HS-27A (cell line): ENCODE results near the gene SMIM41.

Source experiments
- DNase-seq: peaks from one replicate; pipeline ENCODE4 v3.0.0-alpha.2; 2012; ENCODE audit warnings: low read depth, missing footprints

The SMIM41 gene

DNA sequence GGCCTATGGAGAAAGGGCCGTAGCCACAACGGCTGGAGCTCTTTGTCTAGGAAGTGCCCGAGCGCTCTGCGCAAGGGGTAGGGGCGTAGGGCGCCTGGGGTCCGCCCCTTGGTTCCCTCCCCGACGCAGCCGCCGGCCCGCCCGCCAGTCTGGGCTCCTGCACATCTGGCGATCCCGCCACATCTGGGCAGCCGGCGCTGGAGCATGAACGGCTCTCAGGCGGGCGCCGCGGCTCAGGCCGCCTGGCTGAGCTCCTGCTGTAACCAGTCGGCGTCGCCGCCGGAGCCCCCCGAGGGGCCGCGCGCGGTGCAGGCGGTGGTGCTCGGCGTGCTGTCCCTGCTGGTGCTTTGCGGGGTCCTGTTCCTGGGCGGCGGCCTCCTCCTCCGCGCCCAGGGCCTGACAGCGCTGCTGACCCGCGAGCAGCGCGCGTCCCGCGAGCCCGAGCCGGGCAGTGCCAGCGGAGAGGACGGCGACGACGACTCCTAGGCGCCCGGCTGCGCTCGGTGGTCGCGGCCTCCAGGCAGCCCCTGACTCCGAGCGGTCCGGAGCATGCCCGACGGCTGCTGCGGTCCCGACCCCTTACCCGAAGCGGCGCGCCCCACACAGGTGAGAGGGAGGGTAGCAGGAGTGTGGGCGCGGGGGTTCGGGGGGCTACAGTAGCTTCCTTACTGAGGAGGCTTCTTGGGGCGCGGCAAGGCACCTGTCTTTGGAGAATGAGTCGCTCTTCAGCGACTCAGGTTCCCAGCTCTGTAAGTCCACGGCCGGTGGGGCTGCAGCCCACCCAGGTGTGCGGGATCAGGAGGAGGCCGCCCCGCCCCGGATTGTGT lies at the start of gene SMIM41:
Gene SMIM41 (plus strand): TSS at position 129 of the 827 bp plus-strand sequence. CDS start 76 bp downstream, at position 205.
- DNase-seq: no peak

DNA sequence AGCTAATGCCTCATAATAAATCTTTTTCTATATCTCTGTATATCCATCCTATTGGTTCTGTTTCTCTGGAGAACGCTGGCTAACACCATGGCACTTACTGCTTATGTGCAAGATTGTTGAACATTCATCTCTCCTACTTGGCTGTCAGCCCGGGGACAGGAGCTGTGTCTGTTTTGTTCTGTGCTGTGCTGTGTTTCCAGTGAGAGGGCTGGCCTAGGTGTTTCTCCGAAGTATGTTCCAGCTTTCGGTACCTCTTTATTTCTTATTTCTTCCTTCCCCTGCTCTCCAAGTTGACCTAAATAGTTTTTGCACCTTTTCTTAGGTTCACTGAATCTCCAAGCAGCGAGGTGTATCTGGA lies 47.1 kb upstream of the SMIM41 start:
- DNase-seq: no peak

- DNase-seq: peak; percentile 72
Observed at GRCh38 chr12:52032804-52033445, 46.6 kb upstream of the SMIM41 start.

- no peak for DNase-seq
Observed at GRCh38 chr12:52033446-52034140, 45.9 kb upstream of the SMIM41 start.

DNA sequence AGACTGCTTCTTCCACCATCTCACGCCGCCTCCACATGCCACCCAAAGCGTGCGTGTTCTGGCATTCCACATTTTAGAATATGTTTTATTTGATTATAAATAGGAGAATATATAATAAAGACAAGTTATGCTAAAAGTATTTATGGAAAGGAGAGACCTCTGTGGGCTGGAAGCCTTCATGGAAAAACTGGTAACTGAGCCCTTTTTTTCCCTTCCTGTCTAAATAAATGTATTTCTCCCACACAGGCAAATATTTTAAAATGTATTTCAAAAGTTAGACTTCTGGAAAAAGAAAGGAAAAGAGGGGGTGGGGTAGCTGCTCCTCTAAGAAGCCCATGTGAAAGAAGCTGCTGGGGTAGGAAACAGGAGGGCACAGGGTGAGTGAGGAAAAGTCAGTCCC lies 44.3 kb upstream of the SMIM41 start:
- DNase-seq: no peak

GRCh38 chr12:52035926-52036325 lies 43.6 kb upstream of the SMIM41 start:
- DNase-seq: no peak

GRCh38 chr12:52036587-52037171 lies 42.8 kb upstream of the SMIM41 start:
- DNase-seq: no peak

DNA sequence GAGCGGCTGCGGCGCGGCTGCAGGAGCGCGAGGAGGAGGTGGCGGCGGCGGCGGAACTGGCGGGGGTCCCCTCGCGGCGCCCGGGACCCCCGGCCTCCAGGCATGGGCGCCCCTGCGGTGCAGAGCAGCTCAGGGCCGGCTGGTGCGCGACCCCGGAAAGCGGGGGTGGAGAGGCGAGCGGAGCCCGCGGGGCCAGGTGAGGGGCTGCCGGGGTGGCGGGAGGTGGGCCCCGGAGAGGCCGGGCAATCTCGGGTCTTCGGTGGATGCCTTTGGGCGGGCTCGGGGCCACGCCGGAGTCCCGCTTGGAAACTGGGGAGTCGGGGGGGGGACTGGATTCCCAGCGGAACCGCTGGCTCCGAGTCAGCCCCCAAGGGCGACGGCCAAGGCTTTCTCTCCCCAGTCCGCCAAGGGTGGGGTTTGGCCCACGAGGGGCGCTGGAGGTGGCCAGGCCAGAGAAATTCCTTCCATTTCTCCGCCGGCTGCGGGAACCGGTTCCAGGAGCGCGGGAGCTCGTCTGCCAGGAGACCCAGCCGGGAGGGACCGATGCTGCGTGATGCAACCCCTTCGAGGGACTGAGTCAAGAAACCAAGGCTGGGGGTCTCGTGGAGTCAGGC lies 42.1 kb upstream of the SMIM41 start:
- DNase-seq: no peak

DNA sequence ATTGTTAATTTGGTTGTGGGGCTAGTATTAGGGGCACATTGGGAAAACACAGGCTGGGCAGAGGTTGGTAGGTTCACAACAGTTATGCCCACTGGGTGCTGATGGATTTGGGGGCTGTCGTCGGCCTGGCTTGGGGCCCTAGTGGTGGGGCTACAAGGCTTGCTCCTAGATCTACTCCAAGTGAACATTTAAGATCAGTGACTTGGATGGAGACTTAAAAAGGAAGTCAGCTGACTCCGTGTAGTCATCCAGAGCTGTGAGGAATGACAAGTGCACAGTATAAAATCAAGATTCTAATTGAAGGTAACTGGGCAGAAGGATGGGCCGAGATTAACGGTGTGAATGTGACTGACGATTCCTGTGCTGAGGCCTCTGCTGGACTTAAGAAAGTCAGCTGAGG lies 41.1 kb upstream of the SMIM41 start:
- DNase-seq: no peak

DNA sequence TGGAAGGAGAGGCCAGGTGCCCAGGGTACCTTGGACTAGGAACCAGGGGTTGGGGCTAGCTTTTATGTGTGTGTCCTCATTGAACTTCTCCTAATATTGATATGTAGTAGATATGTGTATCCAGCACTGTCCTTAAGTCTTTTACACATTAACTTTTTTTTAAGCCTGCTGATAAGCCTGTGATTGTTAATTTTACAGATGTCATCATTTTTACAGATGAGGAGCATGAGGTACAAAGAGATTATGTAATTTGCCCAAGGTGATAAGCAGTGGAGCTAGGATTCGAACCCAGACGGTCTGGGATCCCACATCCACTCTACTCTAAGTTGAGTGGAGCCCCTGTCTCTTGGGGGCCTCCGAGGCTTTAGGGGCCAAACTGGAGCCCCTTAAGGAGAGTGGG lies 38.5 kb upstream of the SMIM41 start:
- DNase-seq: no peak

- DNase-seq: no peak
Observed at GRCh38 chr12:52041695-52042123, 37.8 kb upstream of the SMIM41 start.

- DNase-seq: no peak
Observed at GRCh38 chr12:52042706-52043385, 36.7 kb upstream of the SMIM41 start.

DNA sequence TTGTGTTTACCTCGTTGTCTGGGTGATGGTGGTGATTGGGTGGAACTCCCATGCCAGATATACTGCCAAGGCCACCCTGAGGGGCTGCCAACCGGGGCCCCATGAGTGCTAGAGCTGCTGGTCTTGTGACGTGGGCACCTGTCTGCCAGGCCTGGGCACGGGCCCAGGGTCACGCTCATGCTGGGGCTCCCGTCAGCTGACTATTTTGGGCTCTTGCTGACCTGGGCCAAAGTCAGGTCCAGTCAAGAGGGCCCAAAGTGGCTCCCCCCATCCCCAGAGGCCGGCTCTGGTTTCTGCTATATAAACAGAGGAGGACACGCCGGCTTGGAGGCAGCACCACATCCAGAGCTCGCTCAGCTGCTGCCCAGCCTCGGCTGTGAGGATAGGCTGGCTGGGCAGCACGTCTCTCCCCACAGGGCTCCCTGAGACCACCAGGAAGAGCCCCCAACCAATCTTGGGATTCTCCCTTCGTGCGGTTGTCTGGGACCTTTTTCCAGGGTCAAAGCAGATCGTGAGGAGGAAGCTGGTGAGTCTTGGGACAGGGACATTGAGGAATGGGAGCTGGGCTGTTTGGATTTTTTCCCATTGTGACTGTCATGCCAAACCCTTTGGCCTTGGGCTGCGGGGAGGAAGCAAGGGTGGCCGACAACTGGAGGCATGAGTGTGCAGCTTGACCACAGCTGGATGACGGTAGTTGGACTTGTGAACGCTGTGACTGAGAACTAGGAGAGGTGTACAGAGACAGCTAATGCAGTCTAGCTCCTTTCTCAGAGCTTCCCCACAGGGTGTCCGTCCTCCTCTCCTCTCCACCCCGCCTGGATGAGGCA lies 35.9 kb upstream of the SMIM41 start:
- no peak for DNase-seq

DNA sequence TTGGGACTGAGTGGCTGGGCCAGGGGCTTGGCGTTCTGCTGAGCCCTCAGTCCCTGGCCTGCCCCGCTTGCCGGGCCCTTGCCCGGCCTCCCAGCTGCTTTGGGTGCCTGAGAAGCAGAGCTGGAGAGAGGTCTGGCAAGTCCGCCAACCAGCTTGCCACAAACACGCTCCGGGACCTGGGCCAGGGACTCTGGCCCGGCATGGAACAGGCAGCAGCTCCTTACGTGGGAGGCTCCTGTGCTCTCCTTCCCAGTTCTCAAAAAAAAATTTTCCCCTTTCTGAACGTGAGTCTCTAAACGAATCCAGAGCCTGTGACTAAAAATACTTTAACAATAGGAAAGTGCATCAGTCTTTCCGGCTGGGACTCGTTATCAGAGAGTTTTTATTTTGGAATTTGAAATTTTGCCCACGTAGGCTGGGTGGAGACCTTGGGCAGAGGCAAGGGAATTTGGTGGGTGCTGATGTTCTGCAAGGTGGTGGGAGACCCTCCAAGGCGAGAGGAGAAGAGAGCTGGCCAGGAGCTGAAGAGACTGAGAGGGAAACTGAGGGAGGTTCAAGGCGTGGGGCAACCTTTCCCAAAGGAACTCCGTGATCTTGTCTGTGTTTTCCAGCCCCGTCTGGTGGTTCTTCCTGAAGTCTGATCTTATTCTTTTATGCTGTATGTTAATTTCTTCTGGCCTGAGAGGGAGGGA lies 35.1 kb upstream of the SMIM41 start:
- DNase-seq: no peak

- no peak for DNase-seq
Observed at GRCh38 chr12:52045794-52046199, 33.7 kb upstream of the SMIM41 start.

DNA sequence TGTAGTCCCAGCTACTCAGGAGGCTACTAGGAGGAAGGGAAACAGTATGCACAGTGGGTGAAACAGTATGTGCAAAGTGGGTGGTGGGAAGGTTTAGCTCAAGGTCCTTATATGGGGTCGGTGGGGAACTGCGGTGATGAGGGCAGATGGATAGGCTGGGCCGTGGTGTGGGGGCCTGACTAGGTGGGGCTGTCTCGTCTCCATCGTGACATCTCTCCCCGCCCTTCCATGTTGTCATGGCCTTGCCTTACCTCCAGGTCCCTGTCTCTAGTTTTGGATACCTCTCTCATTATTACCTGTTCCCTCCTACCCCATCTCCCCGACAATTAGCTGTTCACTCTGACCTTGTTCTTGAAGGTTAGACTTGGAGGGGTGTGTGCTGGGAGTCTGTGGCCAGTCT lies 32.6 kb upstream of the SMIM41 start:
- DNase-seq: no peak

- DNase-seq: no peak
Observed at GRCh38 chr12:52049286-52049685, 30.2 kb upstream of the SMIM41 start.

DNA sequence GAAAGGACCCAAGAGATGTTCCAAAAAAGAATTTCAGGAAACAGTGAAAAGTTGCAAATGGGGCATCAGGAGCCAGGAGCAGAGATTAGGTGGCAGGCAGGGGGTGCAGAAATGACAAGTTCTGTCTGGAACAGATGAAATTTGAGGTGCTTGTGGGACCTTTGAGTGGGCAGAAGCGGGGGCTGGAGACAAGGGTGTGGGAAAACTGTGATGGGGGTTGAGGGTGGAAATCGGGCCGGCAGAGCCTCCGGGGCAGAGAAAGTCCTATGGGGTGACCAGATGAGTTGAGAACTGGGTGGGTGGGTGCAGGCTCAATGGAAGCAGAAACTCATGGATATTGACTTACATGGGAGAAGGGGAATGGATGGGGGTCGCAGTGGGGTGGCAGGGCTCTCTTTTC lies 29.8 kb upstream of the SMIM41 start:
- no peak for DNase-seq

- DNase-seq: no peak
Observed at GRCh38 chr12:52050116-52050757, 29.3 kb upstream of the SMIM41 start.
